Activated naive CD4-positive, alpha-beta T cell treated with anti-CD3 and anti-CD28 coated beads, Interleukin-2, amount 50 U/mL, for 72 hours (primary cell): ENCODE measurements around the gene CD151. TPM values are rescaled to one million over a fixed set of nuclear protein-coding genes. Genes with fewer than 3 reads are reported as not detected.

Experiments
- ATAC-seq, 2 donors: fragments of 150-1000 bp; cut with Tn5 transposase; 2 replicates each; pipeline ENCODE4 v1.10.0; 2021; ENCODE audit warnings: mild to moderate bottlenecking in 2 of 2, moderate library complexity in 2 of 2
- DNase-seq, 2 donors: peaks; one replicate each; pipeline ENCODE4 v3.0.0; 2021 to 2022; ENCODE audit warnings: low spot score in 2 of 2
- H3K27ac Mint-ChIP-seq, 2 donors: one replicate each; pipeline ENCODE4 v1.8.0; 2022; ENCODE audit warnings: mild to moderate bottlenecking in 2 of 2, mixed read lengths in 2 of 2
- H3K36me3 Mint-ChIP-seq, 2 donors: one replicate each; pipeline ENCODE4 v1.8.0; 2022; ENCODE audit warnings: mixed read lengths in 2 of 2
- H3K9me3 Mint-ChIP-seq, 2 donors: one replicate each; pipeline ENCODE4 v1.8.0; 2022; ENCODE audit warnings: mixed read lengths in 2 of 2
- total RNA-seq, 2 donors: library from RNA; stranded (reverse); gene quantifications; one replicate each; pipeline ENCODE4 v1.2.3, GENCODE V29; 2022

The CD151 gene
- 10 to 100 TPM; 42.8 to 46.0 TPM for total RNA-seq

GRCh38 chr11:832529-833113, at the start of gene CD151:
CD151 (plus strand) TSS chr11:832952; CDS start chr11:836070, 3,118 bp downstream.
- no peaks in the 10 kb centered on the region for H3K36me3 Mint-ChIP-seq
- no peaks in the 10 kb centered on the region for H3K9me3 Mint-ChIP-seq
- H3K27ac Mint-ChIP-seq: peak within 1 kb of the TSS in 1 of 2 donors; percentile 37
- peak in 1 of 2 donors; percentile 69 for DNase-seq
- ATAC-seq: peak; percentile 67 to 72

- DNase-seq (no peak), ATAC-seq (peak; percentile 63 to 73)
- Mint-ChIP-seq H3K9me3 (no peaks in the 10 kb centered on the region), H3K36me3 (peaks cover 0 to 5% of the 10 kb centered on the region in 2 donors), H3K27ac (no peak overlapping the region)
Observed at GRCh38 chr11:783581-784015, 49.2 kb upstream of the CD151 start.

GRCh38 chr11:786235-787083, 46.3 kb upstream of the CD151 start:
- Mint-ChIP-seq H3K27ac (no peak overlapping the region), H3K36me3 (peaks cover 0 to 5% of the 10 kb centered on the region in 2 donors), H3K9me3 (no peaks in the 10 kb centered on the region)
- no peak for ATAC-seq
- no peak for DNase-seq

- Mint-ChIP-seq H3K36me3 (peaks cover 0 to 5% of the 10 kb centered on the region in 2 donors), H3K9me3 (no peaks in the 10 kb centered on the region), H3K27ac (no peak overlapping the region)
- ATAC-seq (no peak), DNase-seq (no peak)
Observed at GRCh38 chr11:787084-787675, 45.6 kb upstream of the CD151 start.

- Mint-ChIP-seq H3K27ac (no peak overlapping the region), H3K9me3 (no peaks in the 10 kb centered on the region), H3K36me3 (peaks cover 0 to 5% of the 10 kb centered on the region in 2 donors)
- ATAC-seq (no peak), DNase-seq (no peak)
Observed at GRCh38 chr11:788009-788640, 44.6 kb upstream of the CD151 start.

- no peak for ATAC-seq
- no peak for DNase-seq
- H3K36me3 Mint-ChIP-seq: no peaks in the 10 kb centered on the region
- no peaks in the 10 kb centered on the region for H3K9me3 Mint-ChIP-seq
- H3K27ac Mint-ChIP-seq: no peak overlapping the region
Observed at GRCh38 chr11:788953-789940, 43.5 kb upstream of the CD151 start.

- H3K36me3 Mint-ChIP-seq: no peaks in the 10 kb centered on the region
- peak in 1 of 2 donors; percentile 61 for DNase-seq
- no peak within 1 kb of the TSS for H3K27ac Mint-ChIP-seq
- H3K9me3 Mint-ChIP-seq: no peaks in the 10 kb centered on the region
- peak in 1 of 2 donors; percentile 68 for ATAC-seq
Observed at GRCh38 chr11:789943-790342, 42.8 kb upstream of the CD151 start, which contains the start of gene CEND1. CEND1 (minus strand) TSS chr11:790090; CDS start chr11:788576, 1,514 bp downstream.

GRCh38 chr11:790721-791564, 41.8 kb upstream of the CD151 start:
- ATAC-seq (peak in 1 of 2 donors; percentile 22), DNase-seq (no peak)
- Mint-ChIP-seq H3K9me3 (no peaks in the 10 kb centered on the region), H3K27ac (peak overlapping the region in 1 of 2 donors; percentile 79), H3K36me3 (no peaks in the 10 kb centered on the region)

- Mint-ChIP-seq H3K36me3 (no peaks in the 10 kb centered on the region), H3K9me3 (no peaks in the 10 kb centered on the region), H3K27ac (no peak overlapping the region)
- DNase-seq (no peak), ATAC-seq (no peak)
Observed at GRCh38 chr11:791658-792534, 40.9 kb upstream of the CD151 start.

GRCh38 chr11:792535-792821, 40.3 kb upstream of the CD151 start:
- DNase-seq: no peak
- Mint-ChIP-seq H3K36me3 (no peaks in the 10 kb centered on the region), H3K27ac (no peak overlapping the region), H3K9me3 (no peaks in the 10 kb centered on the region)
- no peak for ATAC-seq

GRCh38 chr11:792873-793272, 39.9 kb upstream of the CD151 start:
- DNase-seq (no peak), ATAC-seq (no peak)
- Mint-ChIP-seq H3K27ac (no peak overlapping the region), H3K36me3 (no peaks in the 10 kb centered on the region), H3K9me3 (no peaks in the 10 kb centered on the region)

- Mint-ChIP-seq H3K27ac (no peak overlapping the region), H3K9me3 (no peaks in the 10 kb centered on the region), H3K36me3 (no peaks in the 10 kb centered on the region)
- DNase-seq: no peak
- ATAC-seq: no peak
Observed at GRCh38 chr11:793556-793955, 39.2 kb upstream of the CD151 start.

- Mint-ChIP-seq H3K27ac (no peak overlapping the region), H3K9me3 (no peaks in the 10 kb centered on the region), H3K36me3 (no peaks in the 10 kb centered on the region)
- ATAC-seq: no peak
- no peak for DNase-seq
Observed at GRCh38 chr11:794013-794765, 38.6 kb upstream of the CD151 start.
